Keratinocyte (primary cell): ENCODE results near the gene NEK3. TPM values are rescaled to one million over a fixed set of nuclear protein-coding genes. Genes with fewer than 3 reads are reported as not detected.

ENCODE experiments used
- DNase-seq: peaks from one replicate; pipeline ENCODE4 v3.0.0-alpha.2; 2011; ENCODE audit warnings: low read depth, missing footprints, low spot score
- FAIRE-seq: peaks from 2 replicates; lab custom pipeline; 2011; peaks lifted over from hg19 to GRCh38; lab: Jason Lieb, UNC
- H2AFZ ChIP-seq: 2 replicates; pipeline ENCODE4 v1.6.0; 2012; ENCODE audit warnings: low read length, control low read depth, inconsistent platforms; ENCODE audit not compliant: control insufficient read depth
- H3K27ac ChIP-seq: 2 replicates; pipeline ENCODE4 v1.5.1; 2011; ENCODE audit warnings: low read length; ENCODE audit not compliant: control insufficient read depth, insufficient read depth
- H3K27me3 ChIP-seq: 3 replicates; pipeline ENCODE4 v1.6.0; 2011; ENCODE audit warnings: low read length; ENCODE audit not compliant: control insufficient read depth, insufficient read depth; ENCODE audit errors: extremely low read depth
- H3K36me3 ChIP-seq, 2 experiments: 2 replicates in 1 of 2; 3 replicates in 1 of 2; pipeline ENCODE4 v1.5.1; 2011; ENCODE audit warnings: low read length in 2 of 2, mild to moderate bottlenecking in 1 of 2; ENCODE audit not compliant: control insufficient read depth in 2 of 2, insufficient read depth in 2 of 2; ENCODE audit errors: extremely low read depth in 1 of 2
- H3K4me1 ChIP-seq: 3 replicates; pipeline ENCODE4 v1.5.1; 2011; ENCODE audit warnings: low read length; ENCODE audit not compliant: control insufficient read depth, insufficient read depth; ENCODE audit errors: extremely low read depth
- H3K4me2 ChIP-seq: 3 replicates; pipeline ENCODE4 v1.6.0; 2011; ENCODE audit warnings: low read depth, low read length; ENCODE audit not compliant: control insufficient read depth, insufficient read depth; ENCODE audit errors: extremely low read depth
- H3K4me3 ChIP-seq, 3 experiments: fragments of 200-600 bp in 1 of 3; sonication (generic) in 1 of 3; 2 replicates in 2 of 3; 3 replicates in 1 of 3; pipeline ENCODE4 v1.5.1; 2011 to 2016; ENCODE audit warnings: low read length in 3 of 3, mild to moderate bottlenecking in 3 of 3, control low read depth in 2 of 3, inconsistent platforms in 1 of 3, low read depth in 1 of 3, mixed read lengths in 1 of 3, mixed run types in 1 of 3, moderate library complexity in 1 of 3; ENCODE audit not compliant: control insufficient read depth in 2 of 3, insufficient read depth in 2 of 3; ENCODE audit errors: extremely low read depth in 1 of 3
- H3K79me2 ChIP-seq: 2 replicates; pipeline ENCODE4 v1.6.0; 2012; ENCODE audit warnings: low read length; ENCODE audit not compliant: control insufficient read depth, insufficient read depth
- H3K9ac ChIP-seq: 3 replicates; pipeline ENCODE4 v1.6.0; 2011; ENCODE audit warnings: low read length; ENCODE audit not compliant: control insufficient read depth, insufficient read depth; ENCODE audit errors: extremely low read depth
- H3K9me1 ChIP-seq: 3 replicates; pipeline ENCODE4 v1.6.0; 2011; ENCODE audit warnings: low read length; ENCODE audit not compliant: control insufficient read depth, insufficient read depth; ENCODE audit errors: extremely low read depth
- H3K9me3 ChIP-seq: 2 replicates; pipeline ENCODE4 v1.5.1; 2012; ENCODE audit warnings: low read depth, low read length; ENCODE audit not compliant: control insufficient read depth
- H4K20me1 ChIP-seq: 3 replicates; pipeline ENCODE4 v1.6.0; 2011; ENCODE audit warnings: low read length; ENCODE audit not compliant: control insufficient read depth, insufficient read depth; ENCODE audit errors: extremely low read depth
- EZH2 ChIP-seq: IDR thresholded peaks from one replicate; pipeline ENCODE4 v1.6.1; 2012; ENCODE audit warnings: inconsistent platforms, mild to moderate bottlenecking, low read length, moderate library complexity
- dilution Hi-C: fragments of 300-500 bp; cut with MboI; formaldehyde crosslinking; loops from one replicate; pipeline ENCODE4 v1.7.0; 2020; ENCODE audit warnings: low sequenced_read_pairs; ENCODE audit not compliant: extremely low pct_ligation_motif_present
- polyA plus RNA-seq, 5 experiments: library from polyadenylated mRNA; depleted of rRNA in 3 of 5; stranded (reverse) in 3 of 5; stranded (forward) in 1 of 5; unstranded in 1 of 5; fragments of >200 nt; gene quantifications; 1 replicate in 1 of 5; 2 replicates in 3 of 5; 3 replicates in 1 of 5; pipeline versions ENCODE4 v1.2.1 to v1.2.3, GENCODE V29; 2011 to 2012; ENCODE audit warnings: missing spikeins in 2 of 5, low read depth in 1 of 5, low replicate concordance in 1 of 5
- TF ChIP-seq, protein P1 (sequence below), 3 experiments: IDR thresholded peaks in 1 of 3; conservative IDR thresholded peaks in 1 of 3; optimal IDR thresholded peaks in 1 of 3; 2 replicates in 2 of 3; 3 replicates in 1 of 3; pipeline versions ENCODE3 to v1.5.1; 2011; ENCODE audit warnings: low read length in 3 of 3, mild to moderate bottlenecking in 3 of 3, moderate library complexity in 2 of 3, control low read depth in 1 of 3, inconsistent platforms in 1 of 3; ENCODE audit not compliant: insufficient read depth in 2 of 3; ENCODE audit errors: extremely low read depth in 1 of 3

The NEK3 gene
- polyA plus RNA-seq, 1 donor (not counting 4 experiments of a cell fraction or from before 2014, with no cell fraction given): 11.1 TPM

DNA sequence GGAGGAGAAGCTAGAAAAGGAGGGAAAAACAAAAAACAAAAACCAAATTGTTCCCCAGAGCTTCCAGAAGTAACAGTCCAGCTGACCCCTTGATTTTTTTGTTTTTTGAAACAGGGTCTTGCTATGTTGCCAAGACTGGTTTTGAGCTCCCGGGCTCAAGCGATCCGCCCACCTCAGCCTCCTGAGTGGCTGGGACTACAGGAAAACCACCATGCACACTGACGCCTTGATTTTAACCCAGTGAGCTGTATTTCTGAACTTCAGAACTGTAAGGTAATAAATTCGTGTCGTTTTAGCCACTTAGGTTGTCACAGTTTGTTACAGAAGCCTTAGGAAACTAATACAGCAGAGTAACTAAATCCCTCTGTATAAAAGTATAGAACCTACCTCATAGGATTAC lies 1.1 kb upstream of the NEK3 start:
- Histone ChIP-seq H2AFZ (no peak overlapping the region), H4K20me1 (no peaks in the 10 kb centered on the region), H3K9ac (no peak overlapping the region), H3K4me1 (peaks cover 8% of the 10 kb centered on the region), H3K9me3 (no peaks in the 10 kb centered on the region), H3K36me3 (no peaks in the 10 kb centered on the region), H3K27ac (no peak overlapping the region), H3K4me2 (no peak overlapping the region), H3K27me3 (no peaks in the 10 kb centered on the region), H3K9me1 (no peaks in the 10 kb centered on the region), H3K4me3 (no peak overlapping the region), H3K79me2 (no peaks in the 10 kb centered on the region)
- DNase-seq (no peak), FAIRE-seq (no peak)
- no peak for TF ChIP-seq EZH2
- TF ChIP-seq, protein P1, sequence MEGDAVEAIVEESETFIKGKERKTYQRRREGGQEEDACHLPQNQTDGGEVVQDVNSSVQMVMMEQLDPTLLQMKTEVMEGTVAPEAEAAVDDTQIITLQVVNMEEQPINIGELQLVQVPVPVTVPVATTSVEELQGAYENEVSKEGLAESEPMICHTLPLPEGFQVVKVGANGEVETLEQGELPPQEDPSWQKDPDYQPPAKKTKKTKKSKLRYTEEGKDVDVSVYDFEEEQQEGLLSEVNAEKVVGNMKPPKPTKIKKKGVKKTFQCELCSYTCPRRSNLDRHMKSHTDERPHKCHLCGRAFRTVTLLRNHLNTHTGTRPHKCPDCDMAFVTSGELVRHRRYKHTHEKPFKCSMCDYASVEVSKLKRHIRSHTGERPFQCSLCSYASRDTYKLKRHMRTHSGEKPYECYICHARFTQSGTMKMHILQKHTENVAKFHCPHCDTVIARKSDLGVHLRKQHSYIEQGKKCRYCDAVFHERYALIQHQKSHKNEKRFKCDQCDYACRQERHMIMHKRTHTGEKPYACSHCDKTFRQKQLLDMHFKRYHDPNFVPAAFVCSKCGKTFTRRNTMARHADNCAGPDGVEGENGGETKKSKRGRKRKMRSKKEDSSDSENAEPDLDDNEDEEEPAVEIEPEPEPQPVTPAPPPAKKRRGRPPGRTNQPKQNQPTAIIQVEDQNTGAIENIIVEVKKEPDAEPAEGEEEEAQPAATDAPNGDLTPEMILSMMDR (optimal IDR thresholded peaks at IDR 0.05 in 1 of 3, IDR thresholded peaks at IDR 0.05 in 1 of 3, conservative IDR thresholded peaks at IDR 0.05 in 1 of 3; ENCODE audit: extremely low read depth in 1 of 3, insufficient read depth in 2 of 3, low read length in 3 of 3): no peak
- dilution Hi-C loops: no loop called here

DNA sequence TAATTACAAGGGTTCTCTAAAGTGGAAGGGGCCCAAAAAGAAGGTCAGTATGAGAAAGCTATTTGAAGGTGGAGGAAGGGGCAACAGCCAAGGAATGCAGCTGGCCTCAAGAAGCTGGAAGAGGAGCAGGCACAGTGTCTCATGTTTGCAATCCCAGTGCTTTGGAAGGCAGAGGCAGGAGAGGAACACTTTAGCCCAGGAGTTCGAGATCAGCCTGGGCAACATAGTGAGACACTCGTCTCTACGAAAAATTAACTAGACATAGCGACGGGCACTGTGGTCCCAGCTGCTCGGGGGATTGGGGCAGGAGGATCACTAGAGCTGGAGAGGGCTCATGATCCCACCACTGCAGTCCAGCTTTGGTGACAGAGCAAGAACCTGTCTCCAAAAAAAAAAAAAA lies 656 bp upstream of the NEK3 start:
- H3K4me3 ChIP-seq: peak overlapping the region in 1 of 3 experiments; percentile 88
- no peak for DNase-seq

More for the DNA sequence above, 656 bp upstream of the NEK3 start:
- TF ChIP-seq, protein P1 (optimal IDR thresholded peaks at IDR 0.05 in 1 of 3, IDR thresholded peaks at IDR 0.05 in 1 of 3, conservative IDR thresholded peaks at IDR 0.05 in 1 of 3; ENCODE audit: extremely low read depth in 1 of 3, insufficient read depth in 2 of 3, low read length in 3 of 3): no peak
- TF ChIP-seq EZH2: no peak
- H3K9me3 ChIP-seq: no peaks in the 10 kb centered on the region
- H3K4me1 ChIP-seq: peaks cover 8% of the 10 kb centered on the region
- no peaks in the 10 kb centered on the region for H3K9me1 ChIP-seq
- H4K20me1 ChIP-seq: no peaks in the 10 kb centered on the region
- no peaks in the 10 kb centered on the region for H3K27me3 ChIP-seq
- H3K79me2 ChIP-seq: no peaks in the 10 kb centered on the region
- dilution Hi-C loops: no loop called here
- H3K9ac ChIP-seq: no peak overlapping the region
- H3K4me2 ChIP-seq: peak overlapping the region; percentile 96
- no peaks in the 10 kb centered on the region for H3K36me3 ChIP-seq
- H2AFZ ChIP-seq: peak overlapping the region; percentile 92
- no peak overlapping the region for H3K27ac ChIP-seq
- FAIRE-seq: no peak
